GM19099 (cell line): Measurements from ENCODE around the gene POU3F1.

Source experiments
- POLR2A ChIP-seq: IDR thresholded peaks from 3 replicates; pipeline ENCODE4 v1.6.1; 2011; ENCODE audit warnings: low read depth; ENCODE audit not compliant: insufficient read length; ENCODE audit errors: extremely low read depth

The POU3F1 gene

DNA sequence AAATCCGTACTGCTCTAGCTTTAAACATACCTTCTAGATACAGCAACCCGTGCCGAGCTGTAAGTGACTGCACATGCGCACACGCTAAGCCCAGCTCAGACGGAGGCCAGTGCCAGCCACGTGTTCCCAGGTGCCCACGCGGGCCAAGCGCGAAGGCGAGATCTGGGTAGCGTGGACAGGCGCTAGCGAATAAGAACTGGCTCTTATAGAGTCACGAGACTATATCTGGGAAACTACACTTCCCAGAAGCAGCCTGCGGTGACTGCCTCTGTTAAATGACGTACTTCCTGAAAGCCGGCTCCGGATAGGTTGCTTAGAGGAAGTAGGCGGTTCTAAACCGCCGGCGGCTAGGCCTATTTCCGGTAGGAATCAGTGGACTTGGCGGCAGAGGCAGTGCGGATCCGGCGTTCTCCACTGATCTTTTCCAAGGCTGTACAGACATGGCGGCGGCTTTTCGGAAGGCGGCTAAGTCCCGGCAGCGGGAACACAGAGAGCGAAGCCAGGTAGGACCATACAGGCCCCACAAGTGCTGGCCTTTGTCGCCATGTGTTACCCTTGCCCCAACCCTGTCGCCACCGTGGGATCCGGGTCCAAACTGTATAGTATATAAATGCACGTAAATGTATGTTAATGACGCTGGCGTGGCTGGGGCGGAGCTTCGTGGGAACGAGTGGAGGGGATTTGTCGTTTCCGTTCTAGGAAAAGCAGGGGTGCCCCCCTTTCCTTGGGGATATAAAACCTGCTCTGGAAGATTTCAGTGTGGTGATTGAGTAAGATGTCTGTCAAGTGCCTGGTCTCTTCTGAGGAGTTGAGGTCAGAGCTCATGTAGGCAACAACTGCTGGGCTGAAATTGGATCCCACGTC lies 34.0 kb downstream of the POU3F1 start, which contains the start of gene UTP11:
Gene UTP11, plus strand, starts transcription at position 372 of the 864 bp plus-strand sequence. Its CDS starts 69 bp downstream, at position 441.
- peak; percentile 84 for TF ChIP-seq POLR2A

DNA sequence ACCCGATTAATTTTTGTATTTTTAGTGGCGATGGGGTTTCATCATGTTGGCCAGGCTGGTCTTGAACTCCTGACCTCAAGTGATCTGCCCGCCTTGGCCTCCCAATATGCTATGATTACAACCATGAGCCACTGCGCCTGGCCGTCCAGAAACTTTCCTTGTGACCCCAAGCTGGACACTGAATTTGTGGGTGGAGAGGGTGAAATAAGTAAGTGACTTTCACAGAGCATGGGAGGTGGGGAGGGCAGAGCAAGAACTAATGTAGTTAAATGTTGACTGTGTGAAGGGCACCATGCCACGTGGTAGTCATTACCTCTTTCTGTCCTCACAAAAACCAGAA lies 36.8 kb downstream of the POU3F1 start:
- no peak for TF ChIP-seq POLR2A

DNA sequence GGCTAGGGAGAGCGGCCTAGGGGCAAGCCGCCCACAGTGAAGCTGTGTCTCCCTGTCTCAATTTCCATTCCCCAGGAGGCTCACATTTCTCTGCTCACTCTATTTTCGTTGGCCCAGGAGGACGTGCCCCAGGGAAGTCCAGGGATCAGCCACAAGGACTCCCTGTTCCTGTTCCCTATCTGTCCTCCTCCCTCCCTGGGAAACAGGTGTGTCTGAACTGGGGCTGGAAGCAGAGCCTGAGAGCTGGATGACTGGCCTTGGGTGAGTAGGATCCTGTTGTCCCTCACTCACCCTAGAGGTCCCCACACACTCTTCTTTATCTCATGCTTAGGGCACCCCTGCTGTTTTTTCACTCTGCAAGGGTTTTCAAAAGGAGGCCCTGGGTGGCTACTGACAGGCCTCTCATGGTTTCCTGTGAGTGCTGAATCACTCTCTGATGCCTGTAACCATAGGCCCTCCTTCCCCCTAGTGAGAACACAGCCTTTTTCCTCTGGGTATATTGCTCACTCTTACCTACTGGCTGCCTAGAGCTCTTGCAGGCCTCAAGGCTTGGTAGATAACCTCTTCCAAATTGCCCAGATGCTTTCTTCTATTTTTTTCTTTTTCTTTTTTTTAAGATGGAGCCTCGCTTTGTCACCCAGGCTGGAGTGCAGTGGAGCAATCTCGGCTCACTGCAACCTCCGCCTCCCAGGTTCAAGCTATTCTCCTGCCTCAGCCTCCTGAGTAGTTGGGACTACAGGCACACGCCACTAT lies 37.3 kb downstream of the POU3F1 start:
- no peak for TF ChIP-seq POLR2A

DNA sequence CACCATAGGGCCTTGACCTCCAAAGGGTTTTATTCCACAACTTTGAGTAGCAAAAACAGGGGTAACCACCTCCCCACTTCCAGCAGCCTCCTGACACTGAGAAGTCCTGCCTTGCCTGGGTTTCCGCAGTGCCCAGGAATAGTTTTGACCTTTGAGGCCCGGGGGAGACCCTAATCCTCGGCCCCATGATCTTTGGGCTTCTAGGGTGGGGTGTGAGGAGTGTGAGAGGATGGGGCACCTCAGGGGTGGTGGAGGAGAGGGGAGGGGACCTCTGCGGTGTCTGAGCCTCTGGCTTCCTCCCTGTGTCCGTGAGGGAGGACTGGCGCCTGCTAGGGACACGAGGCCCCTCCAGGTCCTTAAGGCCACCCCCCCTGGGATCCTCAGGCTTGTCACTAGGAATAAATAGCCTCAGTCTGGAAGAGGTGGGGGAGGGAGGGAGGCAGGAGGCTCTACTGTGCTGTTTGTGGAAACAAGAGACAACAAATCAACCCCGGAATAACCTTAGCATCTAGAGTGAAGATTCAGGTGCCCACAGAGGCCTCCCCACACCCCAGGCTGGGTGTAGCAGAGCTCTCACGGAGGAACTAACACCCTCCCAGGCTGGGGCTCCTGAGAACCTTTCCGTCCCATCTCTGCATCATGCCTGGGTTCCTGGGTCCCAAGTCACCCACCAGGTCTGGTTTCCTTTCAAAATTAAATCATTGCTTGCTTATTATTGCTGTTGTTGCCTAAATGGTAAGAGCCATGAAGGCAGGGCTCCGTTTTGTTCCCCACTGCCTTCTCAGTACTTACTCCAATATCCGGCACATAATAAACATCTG lies 40.4 kb downstream of the POU3F1 start:
- TF ChIP-seq POLR2A, result no peak

DNA sequence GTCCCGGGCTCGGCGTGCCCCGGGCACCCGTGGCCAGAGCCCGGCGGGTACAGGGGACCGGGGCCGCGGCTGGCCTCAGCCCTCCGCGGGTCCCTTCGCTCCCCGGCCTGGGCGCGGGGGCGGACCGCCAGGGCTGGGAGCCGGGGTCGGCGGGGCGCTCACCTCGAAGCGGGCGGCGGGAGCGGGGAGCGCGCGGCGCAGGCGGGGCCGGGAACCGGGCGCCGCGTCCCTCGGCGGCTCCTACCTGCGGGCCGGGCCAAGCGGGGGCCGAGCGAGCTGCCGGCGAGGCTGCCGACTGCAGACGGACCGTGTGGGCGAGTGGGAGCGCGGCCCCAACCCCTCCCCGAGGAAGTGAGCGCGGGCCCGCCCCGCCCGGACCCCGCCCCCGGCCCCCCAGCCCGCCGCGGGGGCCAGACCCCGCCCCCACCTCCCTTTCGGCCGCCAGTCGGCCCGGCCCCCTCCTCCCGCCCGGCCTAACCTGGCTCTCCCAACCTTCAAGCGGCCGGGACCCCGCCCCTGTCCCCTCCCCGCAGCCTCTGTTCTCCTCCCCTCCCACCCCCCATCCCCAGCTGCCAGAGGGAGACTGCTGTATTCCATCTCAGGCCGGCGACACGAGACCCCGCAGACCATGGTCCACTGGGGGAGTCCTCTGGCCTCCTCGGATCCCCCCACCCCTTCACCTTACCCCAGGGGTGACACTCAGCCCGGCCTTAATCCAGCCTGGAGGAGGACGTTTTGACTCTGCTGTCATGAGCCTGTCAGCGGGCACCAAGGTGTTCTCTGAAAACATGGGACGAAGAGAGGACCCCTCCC lies 41.2 kb downstream of the POU3F1 start, which contains the start of gene FHL3:
Gene FHL3, minus strand, starts transcription at position 320 of the 813 bp plus-strand sequence. CDS start 6,102 bp downstream, outside the sequence.
- TF ChIP-seq POLR2A, result peak; percentile 74

DNA sequence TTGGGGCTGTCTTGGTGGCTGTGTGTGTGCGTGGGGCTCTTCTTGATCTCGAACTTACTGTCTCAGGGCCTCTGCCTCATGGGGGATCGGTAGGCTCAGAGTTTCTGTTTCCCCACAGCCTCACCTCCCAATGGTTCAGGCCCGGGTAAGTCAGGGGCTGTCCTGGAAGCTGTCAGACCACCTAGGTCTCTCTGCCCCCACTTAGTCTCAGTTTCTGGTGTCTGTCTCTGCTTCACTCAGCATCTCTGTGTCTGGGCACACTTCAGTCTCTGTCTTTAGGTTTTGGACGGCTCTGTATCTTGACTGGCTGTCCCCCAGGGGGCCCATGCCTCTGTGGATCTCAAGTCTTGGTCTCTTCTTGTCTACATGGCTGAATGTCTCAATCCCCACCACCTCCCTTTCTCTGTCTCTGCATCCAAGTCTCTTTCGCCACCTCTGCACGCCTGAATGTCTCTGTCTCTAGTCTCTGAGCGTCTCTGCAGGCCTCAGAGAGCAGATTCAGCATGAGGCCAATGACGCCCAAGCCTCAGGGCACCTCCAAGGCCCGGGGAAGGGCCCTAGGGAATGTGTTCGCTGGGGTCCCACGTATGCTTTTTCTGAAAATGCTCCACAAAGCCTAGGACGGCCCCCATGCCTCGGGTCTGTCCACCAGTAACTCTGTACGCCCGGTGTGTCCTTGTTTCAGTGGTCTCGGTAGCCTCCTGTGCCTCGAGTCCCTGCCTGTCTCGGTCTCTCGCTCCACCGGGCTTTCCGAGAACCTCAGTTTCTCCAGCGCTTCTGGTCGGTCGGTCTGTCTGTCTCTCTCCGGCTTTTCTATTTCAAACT lies 42.1 kb downstream of the POU3F1 start:
- TF ChIP-seq POLR2A, result no peak

DNA sequence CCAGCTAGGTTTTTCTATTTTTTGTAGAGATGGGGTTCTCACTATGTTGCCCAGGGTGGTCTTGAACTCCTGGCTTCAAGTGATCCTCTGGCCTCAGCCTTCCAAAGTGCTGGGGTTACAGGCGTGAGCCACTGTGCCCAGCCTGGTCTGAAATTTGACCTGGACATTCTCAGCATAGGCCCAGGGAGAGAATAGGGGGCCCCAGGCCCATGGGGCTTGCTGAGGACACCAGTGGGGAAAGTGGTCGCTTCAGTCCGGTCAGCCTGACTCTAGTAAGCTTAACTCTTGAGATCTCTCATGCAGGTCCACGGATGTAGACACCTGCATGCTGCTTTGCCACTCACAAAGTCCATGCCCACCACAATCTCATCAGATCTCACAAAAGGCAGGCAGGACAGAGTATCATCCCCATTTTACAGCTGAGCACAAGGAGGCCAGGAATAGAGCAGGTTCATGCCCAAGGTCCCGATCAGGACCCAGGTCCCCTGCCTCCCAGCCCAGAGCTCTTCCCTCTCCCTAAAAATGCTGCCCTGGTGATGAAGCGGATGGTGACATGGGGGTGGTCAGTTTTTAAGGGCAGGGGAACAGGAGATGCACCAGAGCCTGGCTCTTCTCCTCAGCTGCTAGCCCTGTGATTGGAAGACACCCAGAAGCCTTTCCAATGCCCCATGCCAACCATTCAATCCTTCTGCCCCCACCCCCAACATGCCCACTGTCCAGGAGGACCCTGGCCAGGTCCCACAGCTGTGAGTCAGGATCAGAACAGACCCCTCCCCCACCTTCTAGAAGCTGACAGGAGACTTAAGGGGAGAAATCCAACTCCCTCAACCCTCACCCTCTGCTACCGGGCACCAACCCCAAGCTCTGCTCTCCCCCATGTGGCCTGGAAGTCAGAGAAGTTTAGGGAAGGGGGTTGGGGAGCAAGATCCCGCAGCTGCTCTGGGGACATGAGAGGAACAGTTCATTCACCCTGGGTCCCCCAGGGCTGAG lies 43.0 kb downstream of the POU3F1 start:
- TF ChIP-seq POLR2A, result no peak

DNA sequence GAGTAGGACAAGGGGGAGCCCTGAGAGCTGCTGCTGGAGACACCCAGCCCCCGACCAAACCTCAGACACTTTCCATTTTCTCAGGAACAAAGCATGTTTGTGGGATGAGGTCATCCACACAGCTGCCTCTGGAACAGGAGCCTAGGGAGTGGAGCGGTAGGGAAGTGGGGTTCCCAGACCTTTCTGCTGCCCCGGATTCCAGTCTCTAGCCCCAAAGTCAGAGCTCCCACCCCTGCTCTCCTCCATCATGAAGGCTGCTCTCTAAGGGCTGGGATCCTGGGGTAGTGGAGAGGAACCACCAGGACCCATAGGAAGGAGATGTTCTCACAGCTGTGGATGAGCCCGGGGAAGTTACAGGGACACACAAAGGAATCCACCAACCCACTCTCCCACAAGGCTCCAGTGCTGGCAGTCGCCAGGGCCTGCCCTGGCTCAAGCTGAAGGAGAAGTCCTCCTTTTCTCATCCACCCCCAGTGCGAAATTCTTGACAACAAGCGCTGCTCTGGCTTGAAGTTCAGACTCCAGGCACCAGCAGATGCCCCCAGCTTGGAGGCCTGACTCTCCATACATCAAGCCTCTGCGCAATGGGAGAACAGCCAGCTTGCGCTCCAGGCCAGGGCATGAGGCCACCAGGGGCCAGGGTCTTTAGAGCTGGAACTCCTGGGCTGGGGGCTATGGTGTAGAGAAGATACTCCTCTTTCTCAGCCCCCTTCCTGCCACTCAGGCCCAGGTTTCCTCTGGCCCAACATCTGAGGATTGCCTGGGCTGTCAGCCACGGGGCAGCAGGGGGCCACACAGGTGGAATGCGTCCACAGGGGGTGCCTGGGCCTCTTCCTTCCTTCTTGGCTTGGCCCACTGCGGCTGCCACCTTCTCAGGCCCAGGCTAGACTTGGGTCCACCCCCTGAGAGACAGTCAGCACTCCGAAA lies 45.8 kb downstream of the POU3F1 start:
- no peak for TF ChIP-seq POLR2A

DNA sequence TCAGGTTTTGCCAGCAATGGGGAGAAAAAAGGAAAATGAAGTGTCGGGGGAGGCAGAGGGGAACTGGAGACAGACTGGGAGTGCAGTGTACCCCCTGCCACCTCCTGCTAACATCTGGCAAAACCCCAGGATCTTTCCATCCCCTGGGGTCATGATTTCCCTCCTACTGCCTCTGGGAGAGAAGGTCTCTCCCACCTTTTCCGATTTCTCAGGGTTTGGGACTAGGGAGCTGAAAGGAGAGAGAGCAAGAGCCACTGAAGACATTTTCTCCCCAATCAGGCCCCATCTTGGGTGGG lies 46.4 kb downstream of the POU3F1 start:
- TF ChIP-seq POLR2A, result no peak

DNA sequence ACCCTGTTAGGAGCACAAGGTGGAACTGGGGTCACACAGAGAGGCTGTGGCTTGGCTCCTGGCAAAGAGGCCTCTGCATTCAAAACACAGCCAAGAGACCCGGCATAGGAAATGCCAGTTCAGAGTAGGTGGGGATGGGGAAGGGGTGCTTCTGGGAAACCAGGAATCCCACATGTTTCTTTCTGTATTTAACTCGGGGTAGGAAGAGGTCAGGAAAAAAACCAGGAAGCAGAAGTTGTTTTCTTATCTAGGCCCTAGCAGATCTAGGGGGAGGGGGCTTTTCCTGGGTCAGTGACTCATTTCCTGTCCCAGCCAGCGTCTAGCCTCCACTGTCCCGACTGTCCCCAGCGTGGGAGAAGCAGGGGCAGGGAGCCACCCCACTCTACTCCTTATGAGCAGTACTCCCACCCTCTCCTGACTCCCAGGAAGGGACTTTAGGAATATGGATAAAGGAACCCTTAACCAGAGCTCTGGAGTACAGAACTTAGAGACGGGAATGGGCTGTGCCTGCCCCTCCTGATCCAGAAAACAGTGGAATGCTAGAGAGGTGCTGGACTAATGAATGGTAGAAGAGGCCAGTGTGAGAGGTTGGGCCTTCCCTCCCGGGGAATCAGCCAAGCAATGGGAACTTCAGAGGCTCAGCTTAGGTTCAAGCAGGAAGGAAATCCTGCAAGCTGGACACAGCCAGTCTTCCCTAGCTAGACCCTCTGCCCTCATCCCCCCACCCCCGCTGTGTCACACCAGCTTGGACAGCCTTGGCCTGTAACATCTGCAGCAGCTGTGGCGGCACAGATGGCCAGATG lies 47.0 kb downstream of the POU3F1 start:
- TF ChIP-seq POLR2A, result no peak
